K562 (cell line): ENCODE data around the gene SACS. TPM values are rescaled to one million over a fixed set of nuclear protein-coding genes. Genes with fewer than 3 reads are reported as not detected.

Experiments used
- ATAC-seq: fragments of 200-7000 bp; cut with Tn5 transposase; 3 replicates; pipeline ENCODE4 v1.9.1; 2020; ENCODE audit warnings: moderate library complexity
- BruUV-seq: library from RNA; stranded (reverse); fragments of 400-500 nt; replicated peaks from 2 replicates; lab custom pipeline; 2021; lab: Mats Ljungman, UMichigan
- CTCF ChIA-PET: fragments of 300-600 bp; formaldehyde crosslinking; extraction: SDS; loops from one replicate; lab custom pipeline; 2021; ENCODE audit warnings: low intra/inter-chr PET ratio; lab: Yijun Ruan, JAX
- POLR2A ChIA-PET: fragments of 300-600, 350-650 bp; sonication (Branson Sonifier 250); formaldehyde crosslinking; extraction: SDS; loops from one replicate; lab custom pipeline; 2021; ENCODE audit warnings: antibody characterized with exemption, inconsistent platforms; lab: Yijun Ruan, JAX
- DNase-seq, 4 experiments: peaks; one replicate each; pipeline versions ENCODE4 v3.0.0 to v3.0.0-alpha.2; 2011 to 2018; ENCODE audit warnings: low spot score in 3 of 4, mixed read lengths in 3 of 4; ENCODE audit errors: extremely low read depth in 1 of 4
- FAIRE-seq: peaks from 2 replicates; lab custom pipeline; 2011; peaks lifted over from hg19 to GRCh38; lab: Jason Lieb, UNC
- H2AFZ ChIP-seq: 2 replicates; pipeline ENCODE4 v1.6.0; 2011; ENCODE audit warnings: low read depth, low read length, control low read depth, inconsistent platforms
- H3K27ac ChIP-seq: fragments of 200-600 bp; 3 replicates; pipeline ENCODE4 v1.8.0; 2011; ENCODE audit warnings: low read depth, mild to moderate bottlenecking, control low read depth, inconsistent platforms, low read length, moderate library complexity, mixed read lengths; ENCODE audit errors: extremely low read depth
- H3K27me3 ChIP-seq, 2 experiments: fragments of 300-600 bp in 1 of 2; 2 replicates in 1 of 2; 3 replicates in 1 of 2; pipeline versions ENCODE4 v1.6.0 to v1.8.0; 2011; ENCODE audit warnings: inconsistent platforms in 2 of 2, low read length in 2 of 2, mild to moderate bottlenecking in 1 of 2, mixed read lengths in 1 of 2, moderate library complexity in 1 of 2; ENCODE audit not compliant: control insufficient read depth in 2 of 2, insufficient read depth in 2 of 2
- H3K36me3 ChIP-seq: fragments of 300-600 bp; 3 replicates; pipeline ENCODE4 v1.8.0; 2011; ENCODE audit warnings: mild to moderate bottlenecking, low read length, inconsistent platforms; ENCODE audit not compliant: control insufficient read depth, insufficient read depth
- H3K4me1 ChIP-seq, 2 experiments: fragments of 200-600 bp in 1 of 2; replicated peaks in 1 of 2; 2 replicates in 1 of 2; 3 replicates in 1 of 2; pipeline versions ENCODE4 v1.5.1 to v1.8.0; 2011; ENCODE audit warnings: inconsistent platforms in 2 of 2, low read length in 2 of 2, mild to moderate bottlenecking in 1 of 2, mixed read lengths in 1 of 2, moderate library complexity in 1 of 2; ENCODE audit not compliant: control insufficient read depth in 2 of 2, insufficient read depth in 2 of 2
- H3K4me2 ChIP-seq: 2 replicates; pipeline ENCODE4 v1.6.1; 2011; ENCODE audit warnings: low read length, control low read depth, inconsistent platforms, mixed read lengths; ENCODE audit not compliant: insufficient read depth
- H3K4me3 ChIP-seq: fragments of 200-600 bp; sonication (generic), shearing (Covaris generic); 2 replicates; pipeline ENCODE4 v1.5.1; 2016; ENCODE audit warnings: control low read depth, inconsistent platforms
- H3K79me2 ChIP-seq: fragments of 200-600 bp; 3 replicates; pipeline ENCODE4 v1.8.0; 2011; ENCODE audit warnings: low read length, inconsistent platforms; ENCODE audit not compliant: control insufficient read depth, insufficient read depth
- H3K9ac ChIP-seq, 2 experiments: 2 replicates each; pipeline versions ENCODE4 v1.6.0 to v1.6.1; 2011; ENCODE audit warnings: low read depth in 2 of 2, low read length in 2 of 2, control low read depth in 1 of 2, inconsistent platforms in 1 of 2, mild to moderate bottlenecking in 1 of 2, mixed read lengths in 1 of 2; ENCODE audit not compliant: insufficient read depth in 1 of 2
- H3K9me1 ChIP-seq: one replicate; pipeline ENCODE4 v1.6.0; 2011; ENCODE audit warnings: inconsistent platforms, mild to moderate bottlenecking, low read length, moderate library complexity; ENCODE audit not compliant: control insufficient read depth, insufficient read depth
- H3K9me3 ChIP-seq: replicated peaks from 2 replicates; pipeline ENCODE4 v1.5.1; 2011; ENCODE audit warnings: low read depth, low read length, inconsistent platforms; ENCODE audit not compliant: control insufficient read depth, insufficient read depth
- H4K20me1 ChIP-seq: replicated peaks from 2 replicates; pipeline ENCODE4 v1.6.1; 2011; ENCODE audit warnings: low read length, inconsistent platforms, mixed read lengths; ENCODE audit not compliant: control insufficient read depth, insufficient read depth
- ARID3A ChIP-seq: IDR thresholded peaks from 2 replicates; pipeline ENCODE4 v1.6.1; 2012; ENCODE audit warnings: low read depth, low read length, improper control_type of control experiment, borderline replicate concordance
- CREM ChIP-seq: IDR thresholded peaks from 2 replicates; pipeline ENCODE4 v1.6.1; 2014; ENCODE audit warnings: antibody characterized with exemption, low read depth
- MYC ChIP-seq, 2 experiments: fragments of 250-450 bp in 1 of 2; sonication (Bioruptor Pico) in 1 of 2; IDR thresholded peaks; 2 replicates each; pipeline versions ENCODE4 v1.5.1 to v1.6.1; 2012 to 2021; ENCODE audit warnings: low read depth in 2 of 2, borderline replicate concordance in 1 of 2, improper control_type of control experiment in 1 of 2, low read length in 1 of 2, mild to moderate bottlenecking in 1 of 2, moderate library complexity in 1 of 2
- NKRF ChIP-seq: fragments of 450-650 bp; IDR thresholded peaks from 2 replicates; pipeline ENCODE4 v1.6.1; 2016; ENCODE audit warnings: borderline replicate concordance
- NR2C2 ChIP-seq, 2 experiments: fragments of 200-800 bp in 1 of 2; sonication (Bioruptor generic) in 1 of 2; sonication (generic) in 1 of 2; formaldehyde crosslinking in 1 of 2; IDR thresholded peaks; 2 replicates each; pipeline versions ENCODE4 v1.6.1 to v1.8.0; 2016 to 2022; ENCODE audit warnings: mild to moderate bottlenecking in 1 of 2, missing compliant biosample characterization in 1 of 2, missing genetic modification characterization in 1 of 2, missing genetic modification reagents in 1 of 2
- POU5F1 ChIP-seq: fragments of 150-350 bp; IDR thresholded peaks from 2 replicates; pipeline ENCODE4 v1.6.1; 2014; ENCODE audit warnings: borderline replicate concordance, low read length, low read depth, mild to moderate bottlenecking; ENCODE audit not compliant: partially characterized antibody
- PRDM10 ChIP-seq: fragments of 450-650 bp; IDR thresholded peaks from 2 replicates; pipeline ENCODE4 v1.6.1; 2018; ENCODE audit not compliant: partially characterized antibody
- RUNX1 ChIP-seq: sonication (generic); IDR thresholded peaks from 2 replicates; pipeline ENCODE4 v1.6.1; 2016; ENCODE audit warnings: antibody characterized with exemption, low read depth
- SUPT5H ChIP-seq: fragments of 450-650 bp; IDR thresholded peaks from 2 replicates; pipeline ENCODE4 v1.6.1; 2016
- TCF7 ChIP-seq: sonication (generic); IDR thresholded peaks from 2 replicates; pipeline ENCODE4 v1.6.1; 2016; ENCODE audit warnings: antibody characterized with exemption, borderline replicate concordance
- TCF7L2 ChIP-seq: fragments of 150-350 bp; IDR thresholded peaks from 2 replicates; pipeline ENCODE4 v1.6.1; 2016; ENCODE audit warnings: low read depth, mild to moderate bottlenecking, low read length, moderate library complexity
- ZBTB1 ChIP-seq: sonication (generic); formaldehyde crosslinking; IDR thresholded peaks from 2 replicates; pipeline ENCODE4 v1.8.1; 2023; ENCODE audit warnings: missing genetic modification reagents, low read depth, mild to moderate bottlenecking, borderline replicate concordance
- ZFX ChIP-seq: sonication (generic); formaldehyde crosslinking; IDR thresholded peaks from 2 replicates; pipeline ENCODE4 v1.8.0; 2022; ENCODE audit warnings: mild to moderate bottlenecking, missing genetic modification reagents, moderate library complexity
- ZNF507 ChIP-seq: conservative IDR thresholded peaks from 2 replicates; pipeline ENCODE4 v1.6.1; 2017; ENCODE audit warnings: missing genetic modification characterization, missing compliant biosample characterization
- ZNF561 ChIP-seq: fragments of 450-650 bp; formaldehyde crosslinking; conservative IDR thresholded peaks from 2 replicates; pipeline ENCODE4 v1.4.0; 2020; ENCODE audit warnings: mild to moderate bottlenecking, moderate library complexity
- ZNF583 ChIP-seq: fragments of 250-450 bp; sonication (Bioruptor Pico); IDR thresholded peaks from 2 replicates; pipeline ENCODE4 v1.4.0; 2020
- WGBS: fragments of 100-300 bp; shearing (Covaris generic); methylation state at CpG from one replicate; pipeline ENCODE4 v1.1.6; 2016; ENCODE audit warnings: low coverage, mixed read lengths; ENCODE audit not compliant: insufficient coverage; ENCODE audit errors: missing lambda C conversion rate; 5-methylcytosine and 5-hydroxymethylcytosine counted together
- in situ Hi-C: fragments of 300-500 bp; cut with MboI; formaldehyde crosslinking; loops from 4 replicates; pipeline ENCODE4 v1.15.0; 2018; ENCODE audit warnings: inconsistent platforms, mixed read lengths
- intact Hi-C: fragments of 100-400 bp; cut with micrococcal nuclease; formaldehyde crosslinking; loops from 2 replicates; pipeline ENCODE4 v1.14.2; 2022
- polyA plus RNA-seq, 8 experiments: library from polyadenylated mRNA; depleted of rRNA in 4 of 8; stranded (reverse) in 5 of 8; unstranded in 3 of 8; fragments of >200 nt; fragmentation: Nextera tagmentation in 2 of 8; fragmentation: Illumina TruSeq in 1 of 8; extraction: Ambion mirVana in 2 of 8; extraction: Trizol in 1 of 8; gene quantifications; 2 replicates each; pipeline versions ENCODE4 v1.2.1 to v1.2.3, GENCODE V29; 2011 to 2014; ENCODE audit warnings: inconsistent platforms in 1 of 8, missing spikeins in 1 of 8
- total RNA-seq, 7 experiments: library from RNA; depleted of rRNA in 6 of 7; stranded (reverse); fragments of >200 nt in 6 of 7; fragmentation: Illumina TruSeq in 2 of 7; extraction: Trizol in 2 of 7; gene quantifications; 2 replicates each; pipeline versions ENCODE4 v1.2.1 to v1.2.3, GENCODE V29; 2011 to 2021; ENCODE audit warnings: low replicate concordance in 1 of 7

SACS gene
- total and polyA plus RNA-seq, 9 of the 15 experiments (the other 6 are each of a cell fraction or from before 2014, with no cell fraction given): 4.7 to 28.2 (median 18.9) TPM

DNA sequence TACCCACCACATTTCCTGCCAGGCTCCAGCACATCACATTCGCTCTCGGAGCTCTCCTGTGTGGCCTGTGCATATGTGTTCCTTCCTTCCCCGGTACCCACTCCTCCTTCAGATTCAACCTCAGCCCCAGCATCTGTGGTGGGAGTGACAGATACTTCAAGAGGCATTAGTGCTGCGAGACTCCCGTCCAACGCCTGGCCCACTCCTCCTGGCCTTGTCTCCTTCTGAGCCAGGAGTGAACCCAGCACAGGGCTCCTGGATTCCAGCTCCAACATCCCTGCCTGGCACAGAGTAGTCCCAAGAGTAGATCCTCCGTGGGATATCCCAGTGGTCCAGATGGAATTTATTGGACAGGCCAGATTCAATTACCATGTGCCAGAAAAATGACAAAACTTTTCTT lies 55.9 kb downstream of the SACS start:
- 49% methylated on average over 7 of the region's 7 CpGs for WGBS
- POLR2A ChIA-PET: no interaction called here
- Histone ChIP-seq H3K27ac (no peak overlapping the region), H3K9me1 (peaks cover 4% of the 10 kb centered on the region), H3K79me2 (peaks cover 23% of the 10 kb centered on the region), H2AFZ (no peak overlapping the region), H3K9me3 (no peaks in the 10 kb centered on the region), H3K36me3 (peaks cover 9% of the 10 kb centered on the region; the same call in 2 of the 3 replicates), H3K27me3 (peaks cover 0 to 10% of the 10 kb centered on the region in 2 experiments; a peak in 2 of 5 replicates), H3K4me3 (no peak overlapping the region), H3K4me2 (no peak overlapping the region), H3K4me1 (peaks cover 4 to 9% of the 10 kb centered on the region in 2 experiments; a peak in 4 of 5 replicates), H4K20me1 (no peaks in the 10 kb centered on the region), H3K9ac (no peak overlapping the region)
- DNase-seq (no peak), ATAC-seq (no peak), FAIRE-seq (no peak)
- BruUV-seq: no TSS peak
- intact Hi-C loops: no loop called here
- CTCF ChIA-PET: no interaction called here
- in situ Hi-C loops: no loop called here
- TF ChIP-seq ZNF561 (CRISPR knock-in tag) (no peak), TCF7 (no peak), MYC (IDR thresholded peaks at IDR 0.05; ENCODE audit: low read depth, low read length) (no peak), MYC (CRISPR knock-in tag; IDR thresholded peaks at IDR 0.05; ENCODE audit: borderline replicate concordance, low read depth) (no peak), NKRF (no peak), CREM (no peak), ZNF583 (CRISPR knock-in tag) (no peak), ARID3A (no peak), NR2C2 (CRISPR knock-in tag; IDR thresholded peaks at IDR 0.05) (no peak), NR2C2 (tag; IDR thresholded peaks at IDR 0.05) (no peak), ZFX (no peak), POU5F1 (no peak), TCF7L2 (no peak), PRDM10 (no peak), ZBTB1 (CRISPR knock-in tag) (no peak), SUPT5H (no peak), ZNF507 (no peak), RUNX1 (no peak)
